Measurements from ENCODE around the gene ANKMY2. TPM values are rescaled to one million over a fixed set of nuclear protein-coding genes. Genes with fewer than 3 reads are reported as not detected.
"Not testable (repeated sequence)": the region's sequence is repeated elsewhere in the genome, so short reads cannot be mapped to it uniquely, and the experiment has no call there.

ANKMY2 gene
- polyA plus RNA-seq, 1 donor from 2014 or later = 16.9 TPM

- no peak overlapping the region for H3K4me3 Mint-ChIP-seq
- peaks cover 14% of the 10 kb centered on the region for H3K36me3 Mint-ChIP-seq
- H3K27ac Mint-ChIP-seq = no peak overlapping the region
- peaks cover 8 to 9% (median 8%) of the 10 kb centered on the region in 3 donors for H3K4me1 Mint-ChIP-seq
- H3K27me3 Mint-ChIP-seq = no peaks in the 10 kb centered on the region
- H3K9me3 Mint-ChIP-seq = no peaks in the 10 kb centered on the region
Observed at GRCh38 chr7:16616122-16616521, 29.4 kb downstream of the ANKMY2 start.

GRCh38 chr7:16615228-16615627 lies 30.3 kb downstream of the ANKMY2 start:
- Mint-ChIP-seq H3K36me3 (peaks cover 13% of the 10 kb centered on the region), H3K9me3 (no peaks in the 10 kb centered on the region), H3K4me1 (peaks cover 9 to 11% (median 9%) of the 10 kb centered on the region in 3 donors), H3K27ac (no peak overlapping the region), H3K4me3 (no peak overlapping the region), H3K27me3 (no peaks in the 10 kb centered on the region)

GRCh38 chr7:16611711-16612110 lies 33.8 kb downstream of the ANKMY2 start:
- Mint-ChIP-seq H3K4me3 (no peak overlapping the region), H3K27ac (no peak overlapping the region), H3K9me3 (no peaks in the 10 kb centered on the region), H3K27me3 (no peaks in the 10 kb centered on the region), H3K36me3 (peaks cover 9% of the 10 kb centered on the region), H3K4me1 (peaks cover 10 to 15% (median 14%) of the 10 kb centered on the region in 3 donors)

GRCh38 chr7:16609842-16610450 lies 35.6 kb downstream of the ANKMY2 start:
- H3K4me1 Mint-ChIP-seq = peaks cover 10 to 15% (median 14%) of the 10 kb centered on the region in 3 donors
- no peak overlapping the region for H3K4me3 Mint-ChIP-seq
- H3K36me3 Mint-ChIP-seq = peaks cover 3% of the 10 kb centered on the region
- H3K27ac Mint-ChIP-seq = peak overlapping the region in 1 of 3 donors; percentile 90
- no peaks in the 10 kb centered on the region for H3K27me3 Mint-ChIP-seq
- no peaks in the 10 kb centered on the region for H3K9me3 Mint-ChIP-seq

- Mint-ChIP-seq H3K36me3 (peaks cover 12% of the 10 kb centered on the region), H3K4me1 (peaks cover 10 to 15% (median 15%) of the 10 kb centered on the region in 3 donors), H3K27me3 (no peaks in the 10 kb centered on the region), H3K4me3 (no peak overlapping the region), H3K27ac (no peak overlapping the region), H3K9me3 (no peaks in the 10 kb centered on the region)
Observed at GRCh38 chr7:16606704-16607103, 38.9 kb downstream of the ANKMY2 start.

GRCh38 chr7:16604054-16604453 lies 41.5 kb downstream of the ANKMY2 start:
- H3K4me1 Mint-ChIP-seq = peaks cover 0 to 3% (median 0%) of the 10 kb centered on the region in 3 donors
- H3K9me3 Mint-ChIP-seq = no peaks in the 10 kb centered on the region
- H3K36me3 Mint-ChIP-seq = peaks cover 12% of the 10 kb centered on the region
- H3K27me3 Mint-ChIP-seq = no peaks in the 10 kb centered on the region
- no peak overlapping the region for H3K4me3 Mint-ChIP-seq
- H3K27ac Mint-ChIP-seq = no peak overlapping the region

- Mint-ChIP-seq H3K36me3 (peaks cover 12% of the 10 kb centered on the region), H3K4me3 (no peak overlapping the region), H3K27ac (no peak overlapping the region), H3K9me3 (no peaks in the 10 kb centered on the region), H3K4me1 (peaks cover 0 to 3% (median 0%) of the 10 kb centered on the region in 3 donors), H3K27me3 (no peaks in the 10 kb centered on the region)
Observed at GRCh38 chr7:16603633-16604032, 41.9 kb downstream of the ANKMY2 start.

GRCh38 chr7:16599860-16600259 lies 45.7 kb downstream of the ANKMY2 start:
- no peaks in the 10 kb centered on the region for H3K9me3 Mint-ChIP-seq
- peaks cover 13% of the 10 kb centered on the region for H3K36me3 Mint-ChIP-seq
- peaks cover 0 to 3% (median 0%) of the 10 kb centered on the region in 3 donors for H3K4me1 Mint-ChIP-seq
- no peaks in the 10 kb centered on the region for H3K27me3 Mint-ChIP-seq
- no peak overlapping the region for H3K27ac Mint-ChIP-seq
- H3K4me3 Mint-ChIP-seq = no peak overlapping the region

GRCh38 chr7:16598015-16598414 lies 47.5 kb downstream of the ANKMY2 start:
- H3K4me3 Mint-ChIP-seq = no peak overlapping the region
- H3K27me3 Mint-ChIP-seq = no peaks in the 10 kb centered on the region
- peaks cover 8% of the 10 kb centered on the region for H3K36me3 Mint-ChIP-seq
- peaks cover 0 to under 1% (median 0%) of the 10 kb centered on the region in 3 donors for H3K4me1 Mint-ChIP-seq
- no peak overlapping the region for H3K27ac Mint-ChIP-seq
- H3K9me3 Mint-ChIP-seq = no peaks in the 10 kb centered on the region

GRCh38 chr7:16595596-16595995 lies 50.0 kb downstream of the ANKMY2 start:
- H3K36me3 Mint-ChIP-seq, H3K4me3 Mint-ChIP-seq, H3K27ac Mint-ChIP-seq, H3K4me1 Mint-ChIP-seq, H3K27me3 Mint-ChIP-seq, H3K9me3 Mint-ChIP-seq: not testable (repeated sequence)

GRCh38 chr7:16594676-16595075 lies 50.9 kb downstream of the ANKMY2 start:
- Mint-ChIP-seq H3K27me3 (no peaks in the 10 kb centered on the region), H3K27ac (no peak overlapping the region), H3K4me1 (no peaks in the 10 kb centered on the region), H3K36me3 (peaks cover 4% of the 10 kb centered on the region), H3K4me3 (no peak overlapping the region), H3K9me3 (no peaks in the 10 kb centered on the region)

- Mint-ChIP-seq H3K9me3 (no peaks in the 10 kb centered on the region), H3K27me3 (no peaks in the 10 kb centered on the region), H3K4me3 (no peak overlapping the region), H3K36me3 (peaks cover 4% of the 10 kb centered on the region), H3K27ac (no peak overlapping the region), H3K4me1 (no peaks in the 10 kb centered on the region)
Observed at GRCh38 chr7:16594061-16594460, 51.5 kb downstream of the ANKMY2 start.

GRCh38 chr7:16592395-16592794 lies 53.2 kb downstream of the ANKMY2 start:
- no peak overlapping the region for H3K27ac Mint-ChIP-seq
- H3K4me1 Mint-ChIP-seq = no peaks in the 10 kb centered on the region
- no peak overlapping the region for H3K4me3 Mint-ChIP-seq
- H3K27me3 Mint-ChIP-seq = no peaks in the 10 kb centered on the region
- no peaks in the 10 kb centered on the region for H3K9me3 Mint-ChIP-seq
- H3K36me3 Mint-ChIP-seq = peaks cover 4% of the 10 kb centered on the region

- Mint-ChIP-seq H3K9me3 (peaks cover 0 to 3% (median 0%) of the 10 kb centered on the region in 3 donors), H3K4me3 (no peak overlapping the region), H3K4me1 (no peaks in the 10 kb centered on the region), H3K36me3 (peaks cover 1% of the 10 kb centered on the region), H3K27me3 (peaks cover 4% of the 10 kb centered on the region), H3K27ac (no peak overlapping the region)
Observed at GRCh38 chr7:16590424-16590823, 55.1 kb downstream of the ANKMY2 start.

GRCh38 chr7:16589881-16590280 lies 55.7 kb downstream of the ANKMY2 start:
- Mint-ChIP-seq H3K27ac (no peak overlapping the region), H3K27me3 (peaks cover 4% of the 10 kb centered on the region), H3K4me3 (no peak overlapping the region), H3K9me3 (peaks cover 0 to 3% (median 0%) of the 10 kb centered on the region in 3 donors), H3K36me3 (no peaks in the 10 kb centered on the region), H3K4me1 (no peaks in the 10 kb centered on the region)

GRCh38 chr7:16587790-16588189 lies 57.8 kb downstream of the ANKMY2 start:
- no peak overlapping the region for H3K27ac Mint-ChIP-seq
- H3K36me3 Mint-ChIP-seq = no peaks in the 10 kb centered on the region
- no peaks in the 10 kb centered on the region for H3K4me1 Mint-ChIP-seq
- H3K27me3 Mint-ChIP-seq = peaks cover 6% of the 10 kb centered on the region
- H3K4me3 Mint-ChIP-seq = no peak overlapping the region
- peaks cover 0 to 3% (median 0%) of the 10 kb centered on the region in 3 donors for H3K9me3 Mint-ChIP-seq
